SU-DHL-6 (cell line): ENCODE results near the gene HSD17B12.

ENCODE experiments used
- EZH2phosphoT487 ChIP-seq: fragments of 200-600 bp; sonication (generic), shearing (Covaris generic); conservative IDR thresholded peaks from 2 replicates; pipeline ENCODE4 v1.6.1; 2018; ENCODE audit warnings: mild to moderate bottlenecking, antibody characterized with exemption, low read length, moderate library complexity, mixed read lengths
- TF ChIP-seq, protein P1 (sequence below): fragments of 200-600 bp; sonication (generic); IDR thresholded peaks from one replicate; pipeline ENCODE4 v1.5.1; 2017; ENCODE audit warnings: antibody characterized with exemption, mild to moderate bottlenecking, low read length, moderate library complexity; ENCODE audit not compliant: insufficient read depth, poor library complexity, severe bottlenecking

DNA sequence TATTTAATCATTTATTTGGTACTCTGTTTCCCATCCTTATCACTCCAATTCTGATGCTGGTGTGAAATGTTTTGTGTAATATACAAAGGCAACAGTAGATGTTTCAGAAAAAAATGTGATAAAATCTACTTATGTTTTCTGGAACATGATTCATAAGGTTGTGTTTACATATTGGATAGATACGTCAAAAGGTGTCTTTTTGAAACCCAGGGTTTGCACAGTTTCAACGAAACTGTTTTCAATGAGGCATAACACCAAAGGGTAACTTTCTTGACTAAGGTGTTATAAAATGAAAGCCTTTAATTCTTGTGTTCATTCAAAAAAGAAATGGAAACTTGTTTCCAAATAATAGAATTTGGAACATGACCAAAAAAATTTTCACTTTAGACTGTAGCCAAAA lies 33.8 kb upstream of the HSD17B12 start:
- TF ChIP-seq, protein P1, sequence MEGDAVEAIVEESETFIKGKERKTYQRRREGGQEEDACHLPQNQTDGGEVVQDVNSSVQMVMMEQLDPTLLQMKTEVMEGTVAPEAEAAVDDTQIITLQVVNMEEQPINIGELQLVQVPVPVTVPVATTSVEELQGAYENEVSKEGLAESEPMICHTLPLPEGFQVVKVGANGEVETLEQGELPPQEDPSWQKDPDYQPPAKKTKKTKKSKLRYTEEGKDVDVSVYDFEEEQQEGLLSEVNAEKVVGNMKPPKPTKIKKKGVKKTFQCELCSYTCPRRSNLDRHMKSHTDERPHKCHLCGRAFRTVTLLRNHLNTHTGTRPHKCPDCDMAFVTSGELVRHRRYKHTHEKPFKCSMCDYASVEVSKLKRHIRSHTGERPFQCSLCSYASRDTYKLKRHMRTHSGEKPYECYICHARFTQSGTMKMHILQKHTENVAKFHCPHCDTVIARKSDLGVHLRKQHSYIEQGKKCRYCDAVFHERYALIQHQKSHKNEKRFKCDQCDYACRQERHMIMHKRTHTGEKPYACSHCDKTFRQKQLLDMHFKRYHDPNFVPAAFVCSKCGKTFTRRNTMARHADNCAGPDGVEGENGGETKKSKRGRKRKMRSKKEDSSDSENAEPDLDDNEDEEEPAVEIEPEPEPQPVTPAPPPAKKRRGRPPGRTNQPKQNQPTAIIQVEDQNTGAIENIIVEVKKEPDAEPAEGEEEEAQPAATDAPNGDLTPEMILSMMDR = no peak
- no peak for TF ChIP-seq EZH2phosphoT487
